IPS-NIHi11 (cell line): Measurements from ENCODE around the gene ARCN1.

ENCODE experiments used
- DNase-seq: peaks from one replicate; pipeline ENCODE4 v3.0.0; 2012; ENCODE audit warnings: mixed read lengths, low spot score

Gene ARCN1

GRCh38 chr11:118572061-118572980 is at the start of gene ARCN1:
TSS of gene ARCN1 (plus strand) at chr11:118572409. CDS start at chr11:118572548, 139 bp downstream.
- peak; percentile 91 for DNase-seq

DNA sequence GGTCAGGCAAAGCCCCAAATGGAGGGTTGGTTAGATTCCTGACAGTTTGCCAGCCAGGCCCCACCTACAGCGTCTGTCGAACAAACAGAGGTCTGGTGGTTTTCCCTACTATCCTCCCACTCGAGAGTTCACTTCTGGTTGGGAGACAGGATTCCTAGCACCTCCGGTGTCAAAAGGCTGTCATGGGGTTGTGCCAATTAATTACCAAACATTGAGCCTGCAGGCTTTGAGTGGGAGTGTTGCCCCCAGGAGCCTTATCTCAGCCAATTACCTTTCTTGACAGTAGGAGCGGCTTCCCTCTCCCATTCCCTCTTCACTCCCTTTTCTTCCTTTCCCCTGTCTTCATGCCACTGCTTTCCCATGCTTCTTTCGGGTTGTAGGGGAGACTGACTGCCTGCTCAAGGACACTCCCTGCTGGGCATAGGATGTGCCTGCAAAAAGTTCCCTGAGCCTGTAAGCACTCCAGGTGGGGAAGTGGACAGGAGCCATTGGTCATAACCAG is 49.6 kb upstream of the ARCN1 start:
- DNase-seq, result peak; percentile 67

- DNase-seq, result no peak
Measured at GRCh38 chr11:118524356-118524755, 47.9 kb upstream of the ARCN1 start.

DNA sequence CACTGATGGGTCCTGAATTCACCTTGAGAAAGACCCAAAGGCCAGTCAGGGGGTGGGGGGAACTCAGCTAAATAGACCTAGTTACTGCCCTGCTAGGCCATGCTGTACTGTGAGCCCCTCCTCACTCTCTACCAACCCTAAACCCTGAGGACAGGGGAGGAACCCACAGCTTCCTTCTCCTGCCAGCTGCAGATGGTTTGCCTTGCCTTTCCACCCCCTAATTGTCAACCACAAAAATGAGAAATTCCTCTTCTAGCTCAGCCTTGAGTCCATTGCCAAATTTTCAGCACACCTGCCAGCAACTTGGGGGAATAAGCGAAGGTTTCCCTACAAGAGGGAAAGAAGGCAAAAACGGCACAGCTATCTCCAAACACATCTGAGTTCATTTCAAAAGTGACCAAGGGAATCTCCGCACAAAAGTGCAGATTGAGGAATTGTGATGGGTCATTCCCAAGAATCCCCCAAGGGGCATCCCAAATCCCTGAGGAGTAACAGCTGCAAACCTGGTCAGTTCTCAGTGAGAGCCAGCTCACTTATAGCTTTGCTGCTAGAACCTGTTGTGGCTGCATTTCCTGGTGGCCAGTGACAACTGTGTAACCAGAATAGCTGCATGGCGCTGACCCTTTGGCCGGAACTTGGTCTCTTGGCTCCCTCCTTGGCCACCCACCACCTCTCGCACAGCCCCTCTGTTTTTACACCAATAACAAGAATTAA is 47.3 kb upstream of the ARCN1 start:
- DNase-seq, result no peak

DNA sequence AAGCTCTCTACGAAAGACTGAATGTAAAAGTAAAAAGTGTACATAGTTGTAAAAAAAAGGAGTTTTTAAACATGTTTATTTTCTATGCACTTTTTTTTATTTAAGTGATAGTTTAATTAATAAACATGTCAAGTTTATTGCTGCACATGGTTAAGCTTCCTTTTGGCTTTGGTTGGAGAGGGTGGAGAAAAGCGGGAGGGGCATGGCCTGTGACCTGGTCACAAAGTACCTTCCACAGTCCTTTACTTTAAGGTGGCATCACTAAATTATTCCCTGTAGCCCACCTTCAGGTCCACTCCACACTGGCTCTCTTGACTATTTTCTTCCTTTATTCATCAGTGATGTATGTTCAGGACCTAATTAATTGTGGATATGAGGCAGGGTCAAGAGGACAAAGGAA is 45.5 kb upstream of the ARCN1 start:
- DNase-seq, result no peak

GRCh38 chr11:118527109-118527508 is 45.1 kb upstream of the ARCN1 start, which contains the start of gene TTC36:
TSS of gene TTC36 (plus strand) at chr11:118527474. CDS start at chr11:118527495, 21 bp downstream.
- no peak for DNase-seq

DNA sequence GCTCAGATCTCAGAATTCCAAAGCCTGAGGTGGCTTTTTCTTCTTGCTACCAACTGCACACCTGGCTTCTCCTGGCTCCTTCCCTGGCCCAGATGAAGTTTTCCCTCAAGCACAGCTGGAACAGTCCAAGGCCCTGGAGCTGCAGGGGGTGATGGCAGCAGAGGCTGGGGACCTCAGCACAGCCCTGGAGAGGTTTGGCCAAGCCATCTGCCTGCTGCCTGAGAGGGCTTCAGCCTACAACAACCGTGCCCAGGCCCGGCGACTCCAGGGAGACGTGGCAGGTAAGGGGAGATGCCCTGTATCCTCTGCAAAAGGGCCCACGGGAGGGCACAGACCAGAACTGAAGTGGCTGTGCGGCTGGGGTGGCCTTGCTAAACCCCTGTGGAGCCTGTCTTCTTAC is 43.7 kb upstream of the ARCN1 start:
- no peak for DNase-seq

DNA sequence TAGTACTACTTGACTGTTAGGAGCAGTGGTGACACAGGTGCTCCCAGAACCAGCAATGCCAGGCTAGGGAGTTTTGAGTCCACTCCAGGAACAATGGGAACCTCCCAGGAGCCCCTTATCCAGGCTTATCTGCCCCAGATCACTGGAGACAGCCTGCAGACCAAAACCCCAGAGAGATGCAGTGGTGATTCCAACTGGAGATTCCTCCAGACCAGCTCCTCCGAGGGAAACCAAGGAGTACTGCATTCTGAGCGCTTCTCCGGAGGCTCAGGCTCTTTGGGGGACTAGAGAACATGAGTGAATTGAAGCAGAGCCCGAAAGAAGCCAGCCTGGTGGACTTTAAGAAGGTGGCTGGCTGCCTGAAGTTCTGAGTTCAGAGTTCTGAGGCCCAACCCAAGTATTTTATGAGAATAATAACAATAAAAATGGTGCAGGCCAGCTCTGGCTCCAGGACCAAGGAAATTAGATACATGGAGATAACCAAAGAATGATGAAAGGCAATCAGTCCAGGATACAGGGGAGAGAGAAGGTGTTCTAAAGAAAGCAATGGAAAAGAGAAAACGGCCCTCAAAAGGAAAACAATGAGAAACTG is 42.5 kb upstream of the ARCN1 start:
- no peak for DNase-seq

DNA sequence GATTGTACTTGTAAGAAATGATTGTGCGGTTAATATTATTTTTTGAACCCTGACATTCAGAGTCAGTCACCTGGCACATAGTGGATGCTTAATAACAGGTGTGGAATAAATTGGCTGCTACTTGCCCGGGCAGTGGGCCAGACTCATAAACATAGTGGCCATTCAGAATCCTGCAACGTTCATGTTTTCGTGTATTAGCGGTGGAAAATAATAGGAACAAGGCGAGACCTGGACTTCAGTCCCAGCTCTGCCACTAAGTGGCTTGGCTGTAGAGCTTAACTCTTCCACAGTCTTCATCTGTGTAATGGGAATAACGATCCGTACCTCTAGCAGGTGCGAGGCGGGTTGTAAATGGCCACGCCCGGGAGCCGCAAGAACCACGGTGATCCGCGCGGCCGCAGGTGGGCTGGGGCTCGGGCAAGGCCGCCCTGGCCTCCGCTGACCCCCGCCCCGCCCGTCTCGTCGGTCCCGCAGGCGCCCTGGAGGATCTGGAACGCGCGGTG is 42.0 kb upstream of the ARCN1 start:
- DNase-seq, result no peak

DNA sequence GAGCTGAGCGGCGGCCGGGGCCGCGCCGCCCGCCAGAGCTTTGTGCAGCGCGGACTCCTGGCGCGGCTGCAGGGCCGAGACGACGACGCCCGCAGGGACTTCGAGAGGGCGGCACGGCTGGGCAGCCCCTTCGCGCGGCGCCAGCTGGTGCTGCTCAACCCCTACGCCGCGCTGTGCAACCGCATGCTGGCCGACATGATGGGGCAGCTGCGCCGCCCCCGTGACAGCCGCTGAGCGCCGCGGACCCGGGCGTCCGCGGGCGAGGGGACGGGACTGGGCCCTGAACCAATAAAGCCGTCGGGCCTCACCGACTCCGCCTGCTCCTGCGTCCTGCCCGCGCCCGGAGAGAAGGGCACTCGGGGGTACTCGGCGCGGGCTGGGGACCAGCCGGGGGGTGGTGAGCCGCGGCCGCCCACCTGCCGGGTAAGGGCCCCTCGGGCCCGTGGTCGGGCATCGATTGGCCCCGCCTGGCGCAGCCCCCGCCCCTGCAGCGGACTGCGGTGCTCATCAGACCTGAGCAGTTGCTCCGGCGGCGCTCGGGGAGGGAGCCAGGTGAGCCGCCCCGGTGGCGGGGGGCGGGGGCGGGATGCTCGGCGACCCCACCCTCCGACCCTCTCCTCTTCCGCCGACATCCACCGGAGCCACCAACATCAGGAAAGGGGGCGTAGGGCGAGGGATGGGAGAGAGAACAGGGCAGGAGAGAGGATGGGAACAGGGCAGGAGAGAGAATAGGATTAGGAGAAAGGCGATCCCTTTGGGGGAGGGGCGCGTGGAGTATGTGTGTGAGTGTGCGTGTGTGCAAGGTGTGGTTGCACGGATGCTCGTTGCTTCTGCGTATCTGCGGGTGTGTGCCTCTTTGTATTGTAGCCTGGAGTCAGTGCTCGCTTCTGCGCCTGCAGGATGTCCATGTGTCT is 41.3 kb upstream of the ARCN1 start, which contains the start of gene TMEM25:
TMEM25 (plus strand) TSS at position 510 of the 914 bp plus-strand sequence. CDS start 610 bp downstream, outside the sequence.
- DNase-seq, result peak; percentile 98

DNA sequence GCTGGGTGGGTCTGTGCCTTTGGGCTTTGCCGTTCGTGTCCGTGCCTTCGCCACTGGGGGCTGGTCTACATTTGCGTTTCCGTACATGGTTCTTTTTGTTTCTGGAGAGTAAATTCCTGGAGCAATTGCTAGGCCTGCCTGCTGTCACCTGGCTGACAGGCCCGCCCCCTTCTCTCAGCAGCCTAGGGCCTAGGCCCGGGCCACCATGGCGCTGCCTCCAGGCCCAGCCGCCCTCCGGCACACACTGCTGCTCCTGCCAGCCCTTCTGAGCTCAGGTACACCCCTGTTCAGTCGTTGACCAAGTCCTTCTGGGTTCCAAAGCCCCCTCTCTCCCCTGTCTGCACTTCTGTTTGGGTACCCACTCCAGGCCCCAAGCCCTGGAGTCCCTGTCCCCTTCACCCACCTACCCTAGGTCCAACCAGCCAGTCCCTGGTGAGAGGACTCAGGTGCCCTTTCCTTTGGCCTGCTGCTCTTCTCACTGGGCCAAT is 40.6 kb upstream of the ARCN1 start:
- DNase-seq, result peak; percentile 69

- DNase-seq, result no peak
Measured at GRCh38 chr11:118532091-118532490, 40.1 kb upstream of the ARCN1 start.

GRCh38 chr11:118532852-118533768 is 39.1 kb upstream of the ARCN1 start:
- DNase-seq, result no peak

- no peak for DNase-seq
Measured at GRCh38 chr11:118533769-118534729, 38.2 kb upstream of the ARCN1 start.

DNA sequence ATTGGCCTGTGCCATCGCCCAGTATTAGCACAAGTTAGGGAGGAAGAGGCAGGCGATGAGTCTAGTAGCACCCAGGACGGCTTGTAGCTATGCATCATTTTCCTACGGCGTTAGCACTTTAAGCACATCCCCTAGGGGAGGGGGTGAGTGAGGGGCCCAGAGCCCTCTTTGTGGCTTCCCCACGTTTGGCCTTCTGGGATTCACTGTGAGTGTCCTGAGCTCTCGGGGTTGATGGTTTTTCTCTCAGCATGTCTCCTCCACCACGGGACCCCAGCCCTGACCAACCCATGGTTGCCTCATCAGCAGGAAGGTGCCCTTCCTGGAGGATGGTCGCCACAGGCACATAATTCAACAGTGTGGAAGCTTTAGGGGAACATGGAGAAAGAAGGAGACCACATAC is 36.9 kb upstream of the ARCN1 start:
- no peak for DNase-seq

DNA sequence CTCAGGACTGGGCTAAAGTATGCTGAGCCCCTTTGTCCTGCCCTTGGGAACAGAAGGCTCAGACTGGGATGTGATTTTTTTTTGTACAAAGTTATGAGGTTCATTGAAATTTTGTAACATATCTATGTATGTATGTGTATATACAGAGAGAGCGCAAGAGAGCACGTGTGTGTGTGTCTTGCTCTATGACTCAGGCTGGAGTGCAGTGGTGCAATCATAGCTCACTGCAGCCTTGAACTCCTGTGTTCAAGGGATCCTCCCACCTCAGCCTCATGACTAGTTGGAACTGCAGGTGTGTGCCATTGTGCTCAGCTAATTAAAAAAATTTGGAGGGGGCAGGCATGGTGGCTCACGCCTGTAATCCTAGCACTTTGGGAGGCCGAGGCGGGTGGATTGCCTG is 35.5 kb upstream of the ARCN1 start:
- DNase-seq, result no peak

DNA sequence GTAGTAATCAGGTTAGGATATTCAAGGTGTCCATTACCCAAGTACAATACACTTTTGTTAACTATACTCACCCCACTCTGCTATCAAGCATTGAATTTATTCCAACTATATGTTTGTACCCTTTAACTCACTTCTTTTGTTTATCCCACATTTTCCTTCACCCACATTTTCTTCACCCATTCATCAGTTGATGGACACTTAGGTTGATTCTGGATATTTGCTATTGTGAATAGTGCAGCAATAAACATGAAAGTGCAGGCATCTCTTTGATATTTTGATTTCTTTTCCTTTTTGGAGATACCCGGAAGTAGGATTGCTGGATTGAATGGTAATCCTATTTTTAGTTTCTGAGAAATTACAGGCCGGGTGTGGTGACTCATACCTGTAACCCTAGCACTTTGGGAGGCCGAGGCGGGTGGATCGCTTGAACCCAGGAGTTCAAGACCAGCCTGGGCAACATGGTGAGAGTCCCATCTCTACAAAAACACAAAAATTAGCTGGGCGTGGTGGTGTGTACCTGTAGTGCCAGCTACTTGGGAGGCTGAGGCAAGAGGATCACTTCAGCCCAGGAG is 34.7 kb upstream of the ARCN1 start:
- DNase-seq, result no peak

DNA sequence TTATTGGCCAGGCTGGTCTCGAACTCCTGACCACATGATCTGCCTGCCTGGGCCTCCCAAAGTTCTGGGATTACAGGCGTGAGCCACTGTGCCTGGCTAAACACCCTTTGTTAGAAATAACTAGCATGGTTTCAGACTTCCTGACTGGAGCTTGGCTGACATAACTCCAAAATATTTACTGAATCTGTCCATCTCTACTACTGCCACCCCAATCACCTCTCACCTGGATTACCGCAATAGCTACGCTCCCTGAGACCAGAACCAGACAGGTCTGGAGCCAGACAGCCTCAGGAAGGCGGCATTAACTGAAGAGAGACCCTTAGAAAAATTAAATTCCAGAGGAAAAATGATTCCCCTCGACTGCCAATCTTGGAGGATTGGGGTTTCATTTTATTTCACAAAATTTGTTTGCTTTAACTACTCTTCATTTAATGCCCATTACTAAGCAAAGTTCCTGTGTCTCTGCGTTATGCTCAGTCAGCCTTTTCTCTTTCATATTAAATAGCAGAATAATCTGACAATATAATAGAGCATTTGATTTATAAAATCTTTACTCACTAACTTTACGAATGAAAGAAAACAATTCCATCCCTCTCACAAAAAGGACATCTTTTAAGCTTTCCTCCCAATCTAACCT is 28.1 kb upstream of the ARCN1 start:
- DNase-seq, result no peak
